Right lobe of liver (tissue), 6 donors: ENCODE results near the gene SLC9A6. TPM values are rescaled to one million over a fixed set of nuclear protein-coding genes. Genes with fewer than 3 reads are reported as not detected.

Experiments
- ATAC-seq, 4 donors: fragments of 200-7000 bp; cut with Tn5 transposase; one replicate each; pipeline ENCODE4 v1.9.1; 2020; ENCODE audit warnings: mild to moderate bottlenecking in 4 of 4, moderate library complexity in 4 of 4
- DNase-seq, 3 donors: peaks; one replicate each; pipeline ENCODE4 v3.0.0-alpha.2; 2020
- H3K27ac ChIP-seq, 3 donors: fragments of 200-600 bp; one replicate each; pipeline ENCODE4 v1.8.0; 2022
- H3K27me3 ChIP-seq, 2 donors: fragments of 200-600 bp; one replicate each; pipeline ENCODE4 v1.8.0; 2022
- H3K36me3 ChIP-seq, 4 donors: fragments of 200-600 bp; sonication (generic) in 1 of 4; one replicate each; pipeline versions ENCODE4 v1.5.1 to v1.8.0; 2017 to 2022; ENCODE audit warnings: control low read depth in 1 of 4
- H3K4me1 ChIP-seq, 4 donors: fragments of 200-600 bp; sonication (generic) in 1 of 4; one replicate each; pipeline versions ENCODE4 v1.5.1 to v1.8.0; 2017 to 2022; ENCODE audit warnings: control low read depth in 1 of 4
- H3K4me3 ChIP-seq, 3 donors: fragments of 200-600 bp; one replicate each; pipeline ENCODE4 v1.8.0; 2022
- H3K9me3 ChIP-seq, 4 donors: fragments of 200-600 bp; sonication (generic) in 1 of 4; one replicate each; pipeline versions ENCODE4 v1.5.1 to v1.8.0; 2017 to 2022; ENCODE audit warnings: control low read depth in 1 of 4
- POLR2A ChIP-seq: fragments of 450-650 bp; IDR thresholded peaks from one replicate; pipeline ENCODE4 v1.6.1; 2017; ENCODE audit warnings: antibody characterized with exemption, mild to moderate bottlenecking
- WGBS: methylation state at CpG from one replicate; pipeline ENCODE4 v1.1.6; 2018; ENCODE audit warnings: low coverage, low lambda C conversion rate; ENCODE audit not compliant: insufficient coverage; ENCODE audit errors: missing lambda C conversion rate; 5-methylcytosine and 5-hydroxymethylcytosine counted together
- intact Hi-C, 2 donors: fragments of 100-400 bp; cut with DNase I; formaldehyde crosslinking; loops; one replicate each; pipeline versions ENCODE4 v1.11.2 to v1.14.1; 2022
- total RNA-seq, 6 experiments: library from RNA; depleted of rRNA in 2 of 6; stranded (reverse); fragments of >200 nt in 2 of 6; fragmentation: NEBNext Ultra II Directional in 3 of 6; extraction: Animal tissue kit (Norgen Biotek cat#: 25700) in 3 of 6; gene quantifications; one replicate each; pipeline versions ENCODE4 v1.1.0 to v1.2.4, GENCODE V29; 2016 to 2023
- TF ChIP-seq, protein P1 (sequence below), 4 donors: fragments of 200-600 bp in 3 of 4; fragments of 450-650 bp in 1 of 4; IDR thresholded peaks; one replicate each; pipeline versions ENCODE4 v1.5.1 to v1.8.0; 2016 to 2022; ENCODE audit warnings: antibody characterized with exemption in 4 of 4, mild to moderate bottlenecking in 2 of 4
- donor health status: DM: no; HTN: yes; CAD: no.
- donor health status: DM: no; HTN: no; CAD: no.
- donor health status: DM: no; HTN: no; CAD: no.
- donor health status: DM: no; HTN: yes; CAD: no.
- donor health status: DM: no; HTN: yes; CAD: no.

Gene SLC9A6
- total RNA-seq, 6 experiments from 2014 or later, result 3.6 to 7.6 (median 4.9) TPM

GRCh38 chrX:136059350-136059749, 74.1 kb downstream of the SLC9A6 start:
- no peaks in the 10 kb centered on the region for H3K9me3 ChIP-seq
- no peaks in the 10 kb centered on the region for H3K4me1 ChIP-seq
- no peak overlapping the region for H3K4me3 ChIP-seq
- H3K27me3 ChIP-seq, result no peaks in the 10 kb centered on the region
- ATAC-seq, result no peak
- H3K27ac ChIP-seq, result no peak overlapping the region
- intact Hi-C loops, result no loop called here
- 69% methylated on average over 2 of the region's 2 CpGs for WGBS
- no peaks in the 10 kb centered on the region for H3K36me3 ChIP-seq
- no peak for TF ChIP-seq POLR2A
- TF ChIP-seq, protein P1, sequence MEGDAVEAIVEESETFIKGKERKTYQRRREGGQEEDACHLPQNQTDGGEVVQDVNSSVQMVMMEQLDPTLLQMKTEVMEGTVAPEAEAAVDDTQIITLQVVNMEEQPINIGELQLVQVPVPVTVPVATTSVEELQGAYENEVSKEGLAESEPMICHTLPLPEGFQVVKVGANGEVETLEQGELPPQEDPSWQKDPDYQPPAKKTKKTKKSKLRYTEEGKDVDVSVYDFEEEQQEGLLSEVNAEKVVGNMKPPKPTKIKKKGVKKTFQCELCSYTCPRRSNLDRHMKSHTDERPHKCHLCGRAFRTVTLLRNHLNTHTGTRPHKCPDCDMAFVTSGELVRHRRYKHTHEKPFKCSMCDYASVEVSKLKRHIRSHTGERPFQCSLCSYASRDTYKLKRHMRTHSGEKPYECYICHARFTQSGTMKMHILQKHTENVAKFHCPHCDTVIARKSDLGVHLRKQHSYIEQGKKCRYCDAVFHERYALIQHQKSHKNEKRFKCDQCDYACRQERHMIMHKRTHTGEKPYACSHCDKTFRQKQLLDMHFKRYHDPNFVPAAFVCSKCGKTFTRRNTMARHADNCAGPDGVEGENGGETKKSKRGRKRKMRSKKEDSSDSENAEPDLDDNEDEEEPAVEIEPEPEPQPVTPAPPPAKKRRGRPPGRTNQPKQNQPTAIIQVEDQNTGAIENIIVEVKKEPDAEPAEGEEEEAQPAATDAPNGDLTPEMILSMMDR (IDR thresholded peaks at IDR 0.05), result no peak
- no peak for DNase-seq

DNA sequence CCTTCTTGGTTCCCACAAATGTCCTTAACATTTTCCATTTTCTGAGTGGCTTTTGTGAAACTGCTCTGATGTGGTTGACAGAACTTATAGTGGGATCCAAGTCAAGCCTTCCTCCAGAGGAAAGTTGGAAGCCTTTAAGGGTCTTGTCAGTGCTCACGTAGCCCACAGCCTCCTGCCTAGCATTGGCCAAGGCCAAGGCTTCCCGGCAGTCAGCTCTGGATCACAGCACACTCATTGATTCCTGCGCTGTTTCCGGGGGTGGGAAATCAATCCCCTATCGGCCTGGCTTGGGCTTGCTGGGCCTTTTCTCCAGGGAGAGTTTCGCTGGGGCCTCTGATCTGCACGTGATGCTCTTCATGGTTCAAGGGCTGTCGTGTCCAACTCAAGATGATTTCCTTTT, 76.1 kb downstream of the SLC9A6 start:
- no peak overlapping the region for H3K4me3 ChIP-seq
- no peaks in the 10 kb centered on the region for H3K27me3 ChIP-seq
- intact Hi-C loops, result no loop called here
- ATAC-seq, result no peak
- DNase-seq, result no peak
- no peak for TF ChIP-seq POLR2A
- TF ChIP-seq, protein P1 (IDR thresholded peaks at IDR 0.05), result no peak
- H3K9me3 ChIP-seq, result no peaks in the 10 kb centered on the region
- no peak overlapping the region for H3K27ac ChIP-seq
- H3K36me3 ChIP-seq, result no peaks in the 10 kb centered on the region
- WGBS, result 51% methylated on average over 5 of the region's 8 CpGs
- no peaks in the 10 kb centered on the region for H3K4me1 ChIP-seq

DNA sequence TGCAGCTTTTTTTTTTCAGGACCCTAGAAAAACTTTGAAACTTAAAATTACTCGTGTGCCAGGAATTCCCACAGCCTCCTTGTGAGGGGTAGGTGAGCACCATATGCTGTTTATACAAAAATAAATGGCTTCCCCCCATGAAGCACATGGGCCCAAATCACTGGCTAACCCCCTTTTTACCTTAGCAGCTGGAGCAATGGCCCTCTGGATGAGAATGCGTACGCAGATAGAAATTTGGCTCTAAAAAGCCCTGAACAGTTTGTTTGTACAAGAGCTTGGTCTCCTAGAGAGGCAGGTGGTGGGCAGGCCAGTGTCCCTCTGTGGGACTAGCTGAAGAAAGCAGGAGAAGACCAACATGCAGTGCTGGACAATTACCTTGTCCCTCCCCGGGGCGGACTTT, 76.5 kb downstream of the SLC9A6 start:
- no peaks in the 10 kb centered on the region for H3K27me3 ChIP-seq
- intact Hi-C loops, result no loop called here
- no peaks in the 10 kb centered on the region for H3K9me3 ChIP-seq
- no peak overlapping the region for H3K4me3 ChIP-seq
- H3K27ac ChIP-seq, result no peak overlapping the region
- no peaks in the 10 kb centered on the region for H3K4me1 ChIP-seq
- TF ChIP-seq, protein P1 (IDR thresholded peaks at IDR 0.05), result no peak
- TF ChIP-seq POLR2A, result no peak
- 82% methylated on average over 4 of the region's 5 CpGs for WGBS
- ATAC-seq, result no peak
- DNase-seq, result no peak
- no peaks in the 10 kb centered on the region for H3K36me3 ChIP-seq

DNA sequence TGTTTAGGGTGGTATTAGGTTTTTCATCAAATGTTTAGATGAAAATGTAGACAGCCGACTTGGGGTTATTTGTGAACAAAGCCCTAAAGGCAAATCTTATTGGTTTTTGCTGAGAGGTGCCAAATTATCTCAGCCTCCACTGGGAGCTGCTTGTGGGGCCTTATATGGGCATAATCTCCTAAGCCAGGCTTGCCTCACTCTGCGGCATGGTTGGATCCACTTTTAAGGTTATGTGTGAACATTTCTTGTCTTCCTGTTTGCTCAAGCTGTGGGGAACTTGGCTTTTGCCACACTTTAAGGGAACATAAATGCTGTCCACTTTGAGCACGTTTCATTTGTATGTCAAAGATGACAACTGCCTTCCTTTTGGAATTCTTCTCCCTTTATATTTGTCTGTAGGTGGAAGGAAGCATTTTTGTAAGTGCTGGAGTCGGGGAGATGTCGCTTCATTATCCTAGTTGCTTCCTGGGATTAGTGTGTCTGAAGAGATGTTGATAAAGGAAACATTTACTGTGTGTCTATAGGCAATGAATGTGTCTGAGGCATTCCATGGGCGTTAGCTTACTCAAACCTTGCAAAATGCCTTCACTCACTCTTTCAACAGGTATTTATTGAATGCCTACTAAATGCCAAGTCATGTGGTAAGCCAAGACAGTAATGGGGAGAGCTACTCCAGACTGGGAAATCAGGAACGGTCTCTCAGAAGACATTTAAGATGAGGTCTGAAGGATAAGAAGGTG, 78.3 kb downstream of the SLC9A6 start:
- DNase-seq, result no peak
- no peak for TF ChIP-seq POLR2A
- Histone ChIP-seq H3K9me3 (no peaks in the 10 kb centered on the region), H3K36me3 (no peaks in the 10 kb centered on the region), H3K27ac (no peak overlapping the region), H3K4me3 (no peak overlapping the region), H3K4me1 (no peaks in the 10 kb centered on the region), H3K27me3 (no peaks in the 10 kb centered on the region)
- WGBS, result 32% methylated on average over 5 of the region's 7 CpGs
- intact Hi-C loops, result no loop called here
- peak in 3 of 4 donors; percentile 23 to 56 (median 55) for ATAC-seq

- peak overlapping the region in 1 of 3 donors; percentile 31 for H3K27ac ChIP-seq
- intact Hi-C loops, result no loop called here
- no peak for ATAC-seq
Observed at GRCh38 chrX:136064661-136065043, 79.4 kb downstream of the SLC9A6 start.

More at GRCh38 chrX:136064661-136065043, 79.4 kb downstream of the SLC9A6 start:
- H3K27me3 ChIP-seq, result no peaks in the 10 kb centered on the region
- no peaks in the 10 kb centered on the region for H3K4me1 ChIP-seq
- H3K4me3 ChIP-seq, result no peak overlapping the region
- WGBS, result 45% methylated on average over 3 of the region's 3 CpGs
- DNase-seq, result no peak
- H3K9me3 ChIP-seq, result no peaks in the 10 kb centered on the region
- H3K36me3 ChIP-seq, result no peaks in the 10 kb centered on the region
- TF ChIP-seq, protein P1 (IDR thresholded peaks at IDR 0.05), result no peak
- TF ChIP-seq POLR2A, result no peak
